Stimulated activated CD4-positive, alpha-beta T cell treated with anti-CD3 and anti-CD28 coated beads, TNF-alpha, amount 100 ng/mL, for 4 hours (primary cell): ENCODE results near the gene IQCH.
"Not testable (repeated sequence)": the region's sequence is repeated elsewhere in the genome, so short reads cannot be mapped to it uniquely, and the experiment has no call there.

Experiments used
- DNase-seq, 3 experiments: peaks; one replicate each; pipeline ENCODE4 v3.0.0-alpha.2; 2020; ENCODE audit warnings: low read depth in 3 of 3

Gene IQCH

GRCh38 chr15:67436351-67437250 is 182.0 kb downstream of the IQCH start:
- not testable (repeated sequence) for DNase-seq

- DNase-seq = no peak
These were observed 189.5 kb downstream of the IQCH start for GRCh38 chr15:67444100-67444499.

GRCh38 chr15:67446449-67446848 is 191.9 kb downstream of the IQCH start:
- no peak for DNase-seq

GRCh38 chr15:67448372-67448771 is 193.8 kb downstream of the IQCH start:
- DNase-seq = not testable (repeated sequence)

GRCh38 chr15:67453703-67454102 is 199.1 kb downstream of the IQCH start:
- DNase-seq = not testable (repeated sequence)

- peak; percentile 68 to 80 (median 70) for DNase-seq
These were observed 202.3 kb downstream of the IQCH start for GRCh38 chr15:67456677-67457529.

GRCh38 chr15:67458331-67459029 is 203.9 kb downstream of the IQCH start:
- DNase-seq = no peak

GRCh38 chr15:67460521-67460920 is 205.9 kb downstream of the IQCH start:
- no peak for DNase-seq

- DNase-seq = no peak
These were observed 207.1 kb downstream of the IQCH start for GRCh38 chr15:67461735-67462134.

- DNase-seq = no peak
These were observed 208.3 kb downstream of the IQCH start for GRCh38 chr15:67462875-67463274.

- no peak for DNase-seq
These were observed 208.9 kb downstream of the IQCH start for GRCh38 chr15:67463488-67463887.

- DNase-seq = no peak
These were observed 210.8 kb downstream of the IQCH start for GRCh38 chr15:67465196-67465952.

- no peak for DNase-seq
These were observed 213.8 kb downstream of the IQCH start for GRCh38 chr15:67468416-67468815.

- DNase-seq = no peak
These were observed 215.1 kb downstream of the IQCH start for GRCh38 chr15:67469680-67470079.

GRCh38 chr15:67472957-67473356 is 218.4 kb downstream of the IQCH start:
- no peak for DNase-seq

GRCh38 chr15:67474405-67475110 is 220.0 kb downstream of the IQCH start:
- DNase-seq = no peak

GRCh38 chr15:67479781-67480505 is 225.4 kb downstream of the IQCH start:
- no peak for DNase-seq

GRCh38 chr15:67480741-67481140 is 226.2 kb downstream of the IQCH start:
- no peak for DNase-seq

- DNase-seq = no peak
These were observed 227.1 kb downstream of the IQCH start for GRCh38 chr15:67481680-67482079.

- DNase-seq = no peak
These were observed 241.0 kb downstream of the IQCH start for GRCh38 chr15:67495585-67495984.
